H1 (cell line): ENCODE results near the gene MLN. TPM values are rescaled to one million over a fixed set of nuclear protein-coding genes. Genes with fewer than 3 reads are reported as not detected.

Experiments
- JUND ChIP-seq: IDR thresholded peaks from 2 replicates; pipeline ENCODE4 v1.6.1; 2011; ENCODE audit warnings: mild to moderate bottlenecking, improper control_type of control experiment, low read length
- RAD21 ChIP-seq, 2 experiments: IDR thresholded peaks in 1 of 2; conservative IDR thresholded peaks in 1 of 2; 2 replicates each; pipeline ENCODE4 v1.6.1; 2011; ENCODE audit warnings: low read depth in 2 of 2, low read length in 2 of 2, improper control_type of control experiment in 1 of 2, inconsistent platforms in 1 of 2, mild to moderate bottlenecking in 1 of 2, moderate library complexity in 1 of 2
- RBBP5 ChIP-seq: IDR thresholded peaks from 2 replicates; pipeline ENCODE4 v1.7.1; 2012; ENCODE audit warnings: low read depth, mild to moderate bottlenecking, inconsistent platforms, low read length, moderate library complexity, borderline replicate concordance
- polyA plus RNA-seq, 7 experiments: library from polyadenylated mRNA; depleted of rRNA in 3 of 7; stranded (reverse) in 5 of 7; unstranded in 2 of 7; fragments of >200 nt in 5 of 7; fragments of 200-250 nt in 2 of 7; gene quantifications; 1 replicate in 5 of 7; 2 replicates in 1 of 7; 4 replicates in 1 of 7; pipeline versions ENCODE4 v1.2.1 to v1.2.3, GENCODE V29; 2011 to 2013; ENCODE audit warnings: missing spikeins in 2 of 7, mixed read lengths in 2 of 7
- total RNA-seq: library from RNA; stranded (reverse); fragmentation: NEBNext Ultra II Directional; extraction: Animal tissue kit (Norgen Biotek cat#: 25700); gene quantifications from 2 replicates; pipeline ENCODE4 v1.2.1, GENCODE V29; 2021

Gene MLN
- total and polyA plus RNA-seq, 2 of the 8 experiments (the other 6 are each of a cell fraction or from before 2014, with no cell fraction given), result not detected

- no peak for TF ChIP-seq RAD21 (IDR thresholded peaks at IDR 0.05 in 1 of 2, conservative IDR thresholded peaks at IDR 0.05 in 1 of 2; ENCODE audit: low read depth in 2 of 2, low read length in 2 of 2)
- TF ChIP-seq RBBP5, result no peak
- no peak for TF ChIP-seq JUND
These were observed 14.5 kb upstream of the MLN start (continued) for GRCh38 chr6:33818293-33818692.
